Subcutaneous adipose tissue (tissue), 4 donors: ENCODE results near the gene COG4. TPM values are rescaled to one million over a fixed set of nuclear protein-coding genes. Genes with fewer than 3 reads are reported as not detected.

ENCODE experiments used
- total RNA-seq, 4 donors: library from RNA; depleted of rRNA; stranded (reverse); fragments of >200 nt; gene quantifications; one replicate each; pipeline ENCODE4 v1.1.0, GENCODE V29; 2016
- TF ChIP-seq, protein P1 (sequence below): fragments of 450-650 bp; IDR thresholded peaks from one replicate; pipeline ENCODE4 v1.5.1; 2016; ENCODE audit warnings: low read depth, mild to moderate bottlenecking, control low read depth, antibody characterized with exemption, moderate library complexity

Gene COG4
- total RNA-seq, 4 donors from 2014 or later: 29.8 to 49.9 (median 39.9) TPM

GRCh38 chr16:70463235-70463634 lies 60.1 kb downstream of the COG4 start:
- TF ChIP-seq, protein P1, sequence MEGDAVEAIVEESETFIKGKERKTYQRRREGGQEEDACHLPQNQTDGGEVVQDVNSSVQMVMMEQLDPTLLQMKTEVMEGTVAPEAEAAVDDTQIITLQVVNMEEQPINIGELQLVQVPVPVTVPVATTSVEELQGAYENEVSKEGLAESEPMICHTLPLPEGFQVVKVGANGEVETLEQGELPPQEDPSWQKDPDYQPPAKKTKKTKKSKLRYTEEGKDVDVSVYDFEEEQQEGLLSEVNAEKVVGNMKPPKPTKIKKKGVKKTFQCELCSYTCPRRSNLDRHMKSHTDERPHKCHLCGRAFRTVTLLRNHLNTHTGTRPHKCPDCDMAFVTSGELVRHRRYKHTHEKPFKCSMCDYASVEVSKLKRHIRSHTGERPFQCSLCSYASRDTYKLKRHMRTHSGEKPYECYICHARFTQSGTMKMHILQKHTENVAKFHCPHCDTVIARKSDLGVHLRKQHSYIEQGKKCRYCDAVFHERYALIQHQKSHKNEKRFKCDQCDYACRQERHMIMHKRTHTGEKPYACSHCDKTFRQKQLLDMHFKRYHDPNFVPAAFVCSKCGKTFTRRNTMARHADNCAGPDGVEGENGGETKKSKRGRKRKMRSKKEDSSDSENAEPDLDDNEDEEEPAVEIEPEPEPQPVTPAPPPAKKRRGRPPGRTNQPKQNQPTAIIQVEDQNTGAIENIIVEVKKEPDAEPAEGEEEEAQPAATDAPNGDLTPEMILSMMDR: no peak

- TF ChIP-seq, protein P1: no peak
Observed at GRCh38 chr16:70460737-70461261, 62.6 kb downstream of the COG4 start.

GRCh38 chr16:70457446-70458166 lies 65.7 kb downstream of the COG4 start:
- TF ChIP-seq, protein P1: no peak

DNA sequence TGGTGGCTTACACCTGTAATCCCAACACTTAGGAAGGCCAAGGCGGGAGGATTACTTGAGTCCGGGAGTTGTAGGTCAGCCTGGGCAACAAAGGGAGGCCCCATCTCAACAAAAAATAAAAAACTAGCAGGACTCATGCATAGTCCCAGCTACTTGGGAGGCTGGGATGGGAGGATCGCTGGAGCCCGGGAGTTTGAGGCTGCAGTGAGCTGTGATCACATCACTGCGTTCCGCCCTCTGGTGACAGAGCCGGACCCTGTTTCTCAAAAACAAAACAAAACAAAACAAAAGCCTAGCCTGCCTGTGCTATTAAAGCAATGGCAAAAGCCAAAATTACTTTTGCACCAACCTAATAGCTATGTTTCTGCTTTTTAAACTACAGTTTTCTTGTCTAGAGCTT lies 67.4 kb downstream of the COG4 start:
- TF ChIP-seq, protein P1: no peak

DNA sequence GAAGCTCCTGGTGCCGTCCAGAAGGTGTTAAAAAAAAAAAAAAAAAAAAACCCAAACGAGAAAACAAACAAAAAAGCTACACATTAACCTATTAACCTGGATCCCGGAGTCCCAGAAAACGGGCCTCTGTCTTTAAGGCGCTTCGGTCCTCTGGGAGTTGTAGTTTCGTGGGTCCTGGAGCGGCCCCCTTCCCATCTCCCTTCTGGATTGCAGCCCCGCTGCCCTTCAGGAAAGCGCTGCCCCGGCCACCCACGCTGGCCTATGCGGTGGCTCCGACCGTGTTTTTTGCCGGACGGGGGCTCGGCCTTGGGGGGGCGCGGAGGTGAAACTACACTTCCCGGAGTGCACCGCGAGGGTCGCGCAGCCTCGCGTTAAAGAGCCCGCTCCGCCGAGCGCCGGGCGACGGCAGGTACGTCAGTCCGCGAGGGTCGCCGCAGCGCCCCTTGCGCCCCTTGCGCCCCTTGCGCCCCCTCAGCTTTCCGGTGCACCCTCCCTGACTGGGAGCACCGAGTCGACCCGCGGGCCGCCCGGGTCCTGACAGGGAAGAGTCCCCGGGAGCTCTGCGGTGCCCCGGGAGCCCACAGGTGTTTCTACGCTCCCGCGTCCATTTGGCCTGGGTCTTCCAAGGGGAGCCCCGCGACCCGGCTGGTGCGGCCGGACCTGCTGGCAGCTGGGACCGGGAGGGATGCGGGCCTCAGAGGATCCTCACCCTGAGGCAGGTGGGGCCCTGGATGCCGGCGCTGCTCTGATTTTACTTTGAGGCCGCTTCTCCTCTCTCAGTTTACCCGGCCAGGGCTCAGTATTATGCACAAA lies 68.9 kb downstream of the COG4 start, which contains the start of gene FCSK:
Gene FCSK (plus strand): TSS at position 374 of the 813 bp plus-strand sequence. CDS start 8,596 bp downstream, outside the sequence.
- TF ChIP-seq, protein P1: no peak

GRCh38 chr16:70453892-70454221 lies 69.5 kb downstream of the COG4 start:
- TF ChIP-seq, protein P1: no peak
